Measurements from ENCODE around the gene GPAT2.
"Not testable (repeated sequence)": the region's sequence is repeated elsewhere in the genome, so short reads cannot be mapped to it uniquely, and the experiment has no call there.

The GPAT2 gene, protein sequence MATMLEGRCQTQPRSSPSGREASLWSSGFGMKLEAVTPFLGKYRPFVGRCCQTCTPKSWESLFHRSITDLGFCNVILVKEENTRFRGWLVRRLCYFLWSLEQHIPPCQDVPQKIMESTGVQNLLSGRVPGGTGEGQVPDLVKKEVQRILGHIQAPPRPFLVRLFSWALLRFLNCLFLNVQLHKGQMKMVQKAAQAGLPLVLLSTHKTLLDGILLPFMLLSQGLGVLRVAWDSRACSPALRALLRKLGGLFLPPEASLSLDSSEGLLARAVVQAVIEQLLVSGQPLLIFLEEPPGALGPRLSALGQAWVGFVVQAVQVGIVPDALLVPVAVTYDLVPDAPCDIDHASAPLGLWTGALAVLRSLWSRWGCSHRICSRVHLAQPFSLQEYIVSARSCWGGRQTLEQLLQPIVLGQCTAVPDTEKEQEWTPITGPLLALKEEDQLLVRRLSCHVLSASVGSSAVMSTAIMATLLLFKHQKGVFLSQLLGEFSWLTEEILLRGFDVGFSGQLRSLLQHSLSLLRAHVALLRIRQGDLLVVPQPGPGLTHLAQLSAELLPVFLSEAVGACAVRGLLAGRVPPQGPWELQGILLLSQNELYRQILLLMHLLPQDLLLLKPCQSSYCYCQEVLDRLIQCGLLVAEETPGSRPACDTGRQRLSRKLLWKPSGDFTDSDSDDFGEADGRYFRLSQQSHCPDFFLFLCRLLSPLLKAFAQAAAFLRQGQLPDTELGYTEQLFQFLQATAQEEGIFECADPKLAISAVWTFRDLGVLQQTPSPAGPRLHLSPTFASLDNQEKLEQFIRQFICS

DNA sequence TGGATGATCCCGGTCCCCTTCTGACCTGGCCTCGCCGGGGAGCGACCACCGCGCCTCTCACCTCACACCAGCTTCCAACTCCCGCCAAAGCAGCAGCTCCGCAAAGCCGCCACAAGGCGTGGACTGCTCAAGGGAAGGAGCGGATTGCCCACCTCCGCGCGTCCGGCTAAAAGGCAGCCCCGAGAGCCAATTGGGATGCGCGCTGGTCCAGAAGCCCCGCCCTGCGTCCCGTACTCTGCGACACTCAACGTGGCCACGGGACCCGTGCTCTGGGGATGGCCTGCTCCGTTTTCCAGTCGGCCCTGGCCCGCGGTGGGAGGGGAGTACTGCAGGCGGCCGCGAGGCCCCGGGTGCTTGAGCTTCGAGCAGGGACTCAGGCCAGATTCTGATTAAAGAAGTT lies at the start of gene GPAT2:
TSS of gene GPAT2 (minus strand) at position 125 of the 400 bp plus-strand sequence. CDS start 2,557 bp downstream, outside the sequence.
- DNase-seq: not testable (repeated sequence)

DNA sequence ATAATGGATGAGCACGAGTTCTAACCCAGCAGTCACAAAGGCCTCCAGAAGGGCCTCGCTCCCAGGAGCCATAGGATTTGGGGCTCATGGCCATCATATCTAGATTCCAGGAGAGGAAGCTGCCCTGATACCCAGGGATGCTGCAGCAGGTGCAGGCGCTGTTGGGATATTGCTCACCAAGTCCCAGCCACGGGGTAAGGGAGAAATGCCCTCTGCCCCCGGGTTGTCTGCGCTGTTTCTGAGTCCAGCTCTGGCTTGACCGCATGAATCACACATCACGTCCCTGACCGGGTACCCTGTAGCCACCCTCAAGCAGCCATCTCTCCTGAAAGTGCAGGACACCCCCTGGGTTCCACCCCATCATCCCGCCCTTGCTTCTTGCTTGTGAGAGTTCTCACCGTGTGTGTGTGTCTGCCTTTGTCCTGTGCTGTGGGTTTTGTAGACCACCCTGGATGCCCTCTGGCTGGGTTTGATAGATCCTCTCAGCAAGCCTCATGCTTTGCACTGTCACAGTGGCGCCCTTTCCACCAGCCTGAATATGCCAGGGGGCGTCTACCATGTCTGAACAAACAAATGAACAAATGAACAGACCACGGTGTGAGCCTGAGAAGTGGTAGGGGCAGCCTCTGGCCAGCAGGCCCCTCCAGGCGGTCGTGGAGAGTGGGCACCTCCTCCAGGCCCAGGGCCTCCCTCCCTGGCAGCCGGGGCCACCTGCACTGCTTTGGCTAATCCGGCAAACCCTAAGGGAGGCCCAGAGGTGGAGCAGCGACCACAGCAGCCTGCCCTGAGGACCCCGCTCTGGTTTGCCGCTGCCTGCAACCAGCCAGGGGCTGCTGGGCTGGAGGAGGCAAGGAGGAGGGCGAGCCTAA lies 49.5 kb upstream of the GPAT2 start:
- no peak for DNase-seq

DNA sequence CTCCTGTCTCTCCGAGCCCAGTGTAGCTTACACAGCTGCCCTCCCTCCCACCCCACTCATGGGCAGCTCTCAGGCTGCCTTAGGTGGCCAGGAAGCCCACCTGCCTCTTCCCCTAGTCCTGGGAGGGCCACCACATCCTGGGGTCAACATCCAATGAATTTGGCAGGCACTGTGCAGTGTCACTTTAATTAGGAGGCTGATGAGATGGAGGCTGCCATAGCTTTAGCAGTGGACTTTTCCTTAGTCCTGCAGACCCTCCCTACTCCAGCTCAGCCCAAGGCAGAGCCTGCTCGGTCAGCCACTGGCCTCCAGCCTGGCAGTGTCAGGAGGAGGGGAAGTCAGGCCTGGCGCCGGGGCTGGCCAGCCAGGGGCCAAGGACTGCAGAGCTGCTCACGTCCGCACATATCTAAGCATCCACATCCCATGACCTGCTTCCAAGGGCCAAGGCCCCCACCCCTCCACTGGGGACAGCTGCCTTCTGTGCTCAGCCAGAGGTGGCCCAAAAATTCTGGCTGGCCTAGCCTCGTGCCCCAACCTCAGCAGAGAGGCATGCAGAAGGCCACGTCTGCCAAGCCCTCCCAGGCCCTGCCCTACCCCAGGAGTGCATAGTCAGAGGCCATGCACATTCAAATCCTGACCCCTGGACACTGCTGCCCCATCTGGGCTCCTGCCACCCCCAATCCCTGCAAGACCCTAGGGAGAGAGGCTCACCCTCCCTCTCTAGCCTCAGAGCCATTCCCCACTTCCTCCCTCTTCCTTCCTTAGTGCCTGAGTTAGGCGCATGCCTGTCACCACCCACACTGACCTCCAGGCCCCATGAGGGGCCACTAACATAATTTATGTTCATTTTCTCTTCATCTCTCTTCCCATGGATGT lies 48.6 kb upstream of the GPAT2 start:
- DNase-seq: no peak

DNA sequence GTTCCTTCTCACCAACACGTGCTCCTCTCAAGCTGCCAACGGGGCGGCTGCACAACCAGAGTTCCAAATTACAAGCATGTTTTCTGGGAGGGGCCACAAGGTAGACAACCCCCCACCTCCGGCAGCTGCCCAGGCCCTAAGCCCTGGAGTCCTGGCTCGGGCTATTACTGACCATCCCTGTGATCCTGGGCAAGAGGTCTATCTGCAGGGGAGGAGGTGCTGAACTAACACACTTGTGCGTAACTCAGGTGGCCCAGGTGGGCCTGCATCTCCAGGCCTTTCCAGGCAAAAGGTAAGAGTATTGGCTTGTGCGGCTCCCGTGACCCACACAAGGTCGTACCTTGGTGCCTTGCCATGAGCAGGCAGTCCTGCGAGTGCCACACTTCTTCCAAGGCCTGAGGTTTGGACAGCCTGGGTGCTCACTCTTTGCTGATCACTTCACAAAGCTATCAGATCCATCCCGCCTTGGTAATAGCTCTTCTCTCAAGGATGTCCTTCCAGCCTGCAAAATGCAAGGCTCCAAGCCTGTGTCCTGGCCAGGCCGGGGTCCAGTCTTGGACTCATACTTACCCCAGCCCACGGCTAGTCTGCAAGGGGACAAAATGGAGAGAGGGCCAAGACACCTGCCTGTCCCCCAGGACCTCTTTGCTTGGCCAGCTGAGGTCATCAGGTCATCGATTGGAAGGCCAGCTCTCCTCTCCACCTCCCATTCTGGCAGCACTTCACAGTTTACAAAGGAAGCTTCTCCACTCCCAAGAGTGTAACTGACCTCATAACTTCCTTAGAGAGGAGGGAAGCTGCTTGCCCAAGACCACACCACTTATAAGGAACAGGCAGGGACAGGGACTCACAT lies 47.7 kb upstream of the GPAT2 start:
- DNase-seq: no peak

DNA sequence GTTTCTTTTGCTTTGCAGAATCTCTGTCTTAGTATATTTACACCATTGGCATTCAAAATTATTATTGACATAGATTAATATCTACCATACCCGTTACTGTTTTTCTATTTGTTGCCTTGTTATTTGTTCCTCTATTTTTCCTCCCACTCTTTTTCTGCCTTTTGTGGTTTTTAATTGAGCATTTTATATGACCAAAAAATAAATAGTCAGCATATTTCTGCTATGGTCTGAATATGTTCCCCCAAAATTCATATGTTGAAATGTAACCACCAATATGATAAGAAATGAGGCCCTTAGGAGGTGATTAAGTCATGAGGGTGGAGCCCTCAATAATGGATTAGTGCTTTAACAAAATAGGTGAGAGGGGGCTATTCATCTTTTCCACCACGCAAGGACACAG lies 46.3 kb upstream of the GPAT2 start:
- DNase-seq: no peak

DNA sequence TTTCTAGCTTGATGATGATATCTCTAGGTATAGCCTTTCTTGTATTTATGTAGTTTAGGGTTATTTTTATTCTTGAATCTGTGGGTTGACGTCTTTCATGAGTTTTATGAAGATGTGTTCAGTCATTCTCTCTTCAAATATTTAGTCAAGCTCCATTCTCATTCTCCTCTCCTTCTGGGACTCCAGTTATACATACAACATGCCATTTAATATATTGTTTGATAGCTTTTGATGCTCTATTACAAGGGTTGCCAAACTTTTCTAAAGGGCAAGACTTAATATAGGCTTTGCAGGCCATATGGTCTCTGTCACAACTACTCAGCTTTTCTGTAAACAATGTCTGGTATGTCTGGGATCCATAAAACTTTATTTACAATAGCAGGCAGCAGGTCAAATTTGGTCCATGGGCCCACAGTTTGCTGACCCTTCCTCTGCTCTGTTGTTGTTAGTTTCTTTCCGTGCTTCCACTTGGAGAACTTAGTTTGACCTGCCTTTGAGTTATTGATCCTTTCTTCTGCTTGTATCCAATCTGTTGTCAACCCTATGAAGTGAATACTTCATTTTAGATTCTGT lies 40.6 kb upstream of the GPAT2 start:
- DNase-seq: no peak

DNA sequence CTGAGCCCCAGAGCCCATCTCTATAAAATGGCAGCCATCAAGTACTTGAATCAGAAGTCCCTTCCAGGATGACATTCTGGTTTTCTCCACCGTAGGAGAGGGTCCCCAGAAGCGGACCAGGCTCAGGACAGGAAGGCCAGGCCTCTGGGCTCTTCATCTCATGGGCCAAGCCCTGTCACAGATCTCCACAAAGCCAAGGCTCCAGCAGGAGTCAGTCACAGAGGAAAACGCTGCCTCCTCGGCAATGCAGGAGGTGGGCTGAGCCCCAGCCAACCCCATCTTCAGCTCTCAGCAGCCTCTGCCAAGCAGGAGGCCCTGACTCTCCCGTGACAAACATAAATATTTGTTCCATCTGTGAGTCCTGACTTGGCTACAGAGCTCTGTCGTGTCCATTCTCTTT lies 39.4 kb upstream of the GPAT2 start:
- no peak for DNase-seq

DNA sequence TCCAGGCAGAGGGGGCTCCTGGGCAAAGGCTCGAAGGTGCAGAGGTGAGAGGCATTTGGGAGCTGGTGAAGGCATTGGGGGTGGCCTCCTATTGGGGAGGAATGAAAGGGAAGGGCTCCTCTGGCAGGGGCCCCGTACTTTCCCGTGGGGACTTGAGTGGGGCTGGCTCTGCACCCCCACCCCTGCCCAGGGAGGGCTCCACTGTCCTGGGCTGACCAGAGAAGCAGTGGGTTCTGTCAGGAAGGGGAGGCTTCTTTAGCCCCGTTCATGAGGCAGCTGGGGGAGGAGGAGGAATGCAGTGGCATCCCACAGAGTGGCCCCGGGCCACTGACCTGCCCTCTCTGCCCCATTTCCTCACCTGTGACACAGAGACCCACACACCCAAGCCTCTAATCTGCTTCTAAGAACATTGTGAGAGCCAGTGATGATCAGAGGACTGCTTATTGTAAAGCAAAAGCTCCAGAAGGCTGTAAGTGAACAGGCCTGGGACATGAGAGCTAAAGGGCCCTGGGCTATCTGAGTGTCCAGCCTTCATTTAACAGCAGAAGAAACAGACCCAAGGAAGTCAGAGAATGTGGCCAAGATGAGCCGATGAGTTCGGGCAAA lies 38.6 kb upstream of the GPAT2 start:
- no peak for DNase-seq

DNA sequence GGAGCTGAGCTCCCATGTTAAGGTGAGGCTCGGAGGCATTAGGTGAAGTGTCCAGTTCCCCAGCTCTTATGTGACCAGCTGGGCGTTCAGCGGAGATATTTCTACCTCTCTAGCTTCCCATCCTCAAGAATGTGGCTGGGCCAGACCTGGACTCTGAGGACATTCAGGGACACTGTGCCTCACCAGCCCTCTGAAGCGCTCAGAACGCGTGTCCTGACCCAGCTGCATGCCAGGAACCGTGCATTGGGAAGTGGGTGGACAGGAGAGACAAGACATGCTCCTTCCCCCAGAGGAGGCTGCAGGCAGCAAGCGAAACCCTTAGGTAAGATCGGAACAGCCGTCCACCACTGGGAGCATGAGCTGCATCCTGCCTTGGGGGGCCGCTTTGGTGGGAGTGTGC lies 38.0 kb upstream of the GPAT2 start:
- no peak for DNase-seq

DNA sequence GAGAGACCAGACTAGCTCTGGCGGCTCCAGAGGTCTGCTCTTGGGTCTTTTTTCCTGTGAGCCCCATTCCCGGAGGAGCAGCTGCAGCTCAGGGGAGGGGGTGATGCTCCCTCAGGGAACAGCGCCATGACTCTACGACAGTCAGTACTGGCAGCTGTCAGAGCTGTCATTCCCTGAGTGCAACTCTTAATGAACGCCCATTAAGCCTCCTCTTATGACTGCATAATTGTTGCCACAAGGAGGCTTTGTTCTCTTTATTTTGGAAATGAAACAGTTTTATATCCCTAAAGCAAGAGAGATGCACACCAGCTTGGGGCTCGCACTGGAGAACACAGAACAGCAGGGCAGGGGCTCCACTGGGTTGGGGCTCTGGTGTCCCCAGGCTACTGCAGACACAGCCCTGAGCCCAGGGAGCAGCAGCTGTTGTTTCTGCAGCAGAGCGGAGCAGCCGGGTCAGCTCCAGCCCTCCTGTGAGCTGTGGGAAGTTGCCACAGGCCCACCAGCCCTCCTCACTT lies 37.3 kb upstream of the GPAT2 start:
- not testable (repeated sequence) for DNase-seq

DNA sequence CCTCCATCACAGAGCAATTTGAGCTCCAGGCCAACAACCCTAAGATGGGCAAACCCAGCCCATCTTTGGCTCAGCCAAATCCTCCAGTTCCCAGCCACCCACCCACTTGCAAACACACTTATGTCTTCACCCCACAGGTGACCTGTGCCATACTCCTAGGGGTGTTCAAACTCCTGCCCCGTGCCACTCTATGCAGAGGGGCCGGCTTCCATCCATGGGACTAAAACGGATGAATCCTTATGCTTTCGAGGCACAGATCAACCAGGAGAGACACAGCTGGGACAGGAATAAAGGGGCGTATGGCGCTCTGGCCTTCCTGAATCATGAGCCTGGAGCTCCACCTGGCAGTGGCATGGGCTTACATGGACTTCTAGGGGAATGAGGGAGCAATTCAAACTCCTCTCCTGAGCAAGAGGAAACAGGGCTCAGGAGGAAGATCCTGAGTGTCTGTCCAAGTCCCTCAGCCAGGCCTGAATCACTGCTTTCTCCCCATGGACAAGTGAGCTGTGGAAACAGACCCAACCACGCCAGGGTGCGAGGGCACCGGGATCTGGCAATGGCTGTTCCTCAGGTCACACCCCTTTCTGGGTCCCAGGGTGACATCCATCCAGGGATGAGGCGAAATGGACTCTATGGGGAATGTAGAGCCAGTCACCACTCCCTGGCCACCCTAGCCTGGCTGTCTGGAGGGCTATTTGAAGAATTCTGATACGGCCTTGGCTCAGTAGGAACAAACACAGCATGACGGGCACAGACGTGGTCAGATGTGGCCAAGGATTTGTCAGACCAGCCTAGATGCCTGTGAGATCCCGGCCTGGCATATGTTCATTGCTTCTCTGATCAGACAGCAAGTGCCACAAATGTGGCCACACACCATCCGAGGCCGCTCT lies 36.6 kb upstream of the GPAT2 start:
- DNase-seq: not testable (repeated sequence)

DNA sequence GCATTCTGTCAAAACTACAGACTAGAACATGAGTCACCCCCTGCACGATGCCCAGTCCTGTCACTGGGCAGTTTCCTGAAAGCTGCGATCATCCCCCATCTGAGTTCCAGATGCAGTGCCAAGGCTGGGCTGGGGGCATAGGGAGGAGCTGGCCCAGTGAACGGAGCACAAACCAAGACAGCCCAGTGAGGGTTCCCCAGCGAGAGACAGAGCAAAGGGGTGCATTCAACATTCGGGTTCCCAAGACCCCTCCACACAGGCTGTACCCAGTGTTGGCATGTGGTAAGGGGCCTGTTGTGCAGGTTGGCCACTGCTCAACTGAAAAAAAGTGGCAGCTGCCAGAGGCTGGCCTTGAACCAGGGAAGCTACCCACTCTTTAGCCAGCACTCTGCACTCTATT lies 35.6 kb upstream of the GPAT2 start:
- not testable (repeated sequence) for DNase-seq

DNA sequence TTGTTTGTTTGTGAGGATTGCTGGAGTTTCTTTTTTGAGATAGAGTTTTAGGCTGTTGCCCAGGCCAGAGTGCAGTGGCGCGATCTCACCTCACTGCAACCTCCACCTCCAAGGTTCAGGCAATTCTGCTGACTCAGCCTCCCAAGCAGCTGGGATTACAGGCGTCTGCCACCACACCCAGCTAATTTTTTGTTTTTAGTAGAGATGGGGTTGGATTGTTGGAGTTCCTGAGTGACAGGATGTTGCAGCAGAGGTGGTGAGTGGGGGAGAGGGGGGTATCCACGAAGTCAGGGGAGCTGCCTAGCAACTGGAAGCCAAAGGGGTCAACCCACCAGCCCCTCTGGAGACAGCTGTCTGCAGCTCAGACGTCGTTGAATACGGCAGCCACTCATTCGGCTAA lies 35.2 kb upstream of the GPAT2 start:
- DNase-seq: not testable (repeated sequence)

DNA sequence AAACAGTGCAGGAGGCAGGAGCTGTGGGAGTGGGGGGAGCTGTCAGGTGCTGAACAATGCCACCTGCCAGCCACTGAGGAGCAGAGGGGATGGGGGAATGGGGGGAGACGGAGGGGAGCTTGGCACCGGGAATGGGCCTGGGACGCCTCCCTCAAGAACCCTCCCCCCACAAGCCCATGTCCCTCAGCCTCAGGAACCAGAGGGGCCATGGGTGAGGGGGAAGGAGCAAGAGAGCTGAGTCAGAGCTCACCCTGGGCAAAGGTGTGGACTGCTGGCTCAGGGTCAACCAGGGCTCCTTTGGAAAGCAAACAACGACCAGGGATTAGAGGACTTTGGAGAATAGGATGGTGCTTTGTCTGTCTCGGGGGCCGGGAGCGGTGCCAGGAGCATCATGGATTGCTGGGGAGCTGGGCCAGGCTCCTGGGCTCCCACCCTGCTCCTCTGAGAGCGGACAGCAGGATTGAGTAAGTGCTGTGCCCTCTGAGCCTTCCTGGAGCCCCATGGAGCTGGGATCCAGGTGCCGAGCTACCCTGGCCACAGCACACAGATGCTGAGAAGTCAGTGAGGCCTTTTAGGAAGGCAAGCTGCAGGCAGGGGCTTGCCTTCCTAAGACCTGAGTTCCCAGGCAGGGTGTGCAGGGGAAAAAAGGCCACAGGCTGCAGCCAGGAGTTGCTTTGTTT lies 33.3 kb upstream of the GPAT2 start:
- DNase-seq: not testable (repeated sequence)

DNA sequence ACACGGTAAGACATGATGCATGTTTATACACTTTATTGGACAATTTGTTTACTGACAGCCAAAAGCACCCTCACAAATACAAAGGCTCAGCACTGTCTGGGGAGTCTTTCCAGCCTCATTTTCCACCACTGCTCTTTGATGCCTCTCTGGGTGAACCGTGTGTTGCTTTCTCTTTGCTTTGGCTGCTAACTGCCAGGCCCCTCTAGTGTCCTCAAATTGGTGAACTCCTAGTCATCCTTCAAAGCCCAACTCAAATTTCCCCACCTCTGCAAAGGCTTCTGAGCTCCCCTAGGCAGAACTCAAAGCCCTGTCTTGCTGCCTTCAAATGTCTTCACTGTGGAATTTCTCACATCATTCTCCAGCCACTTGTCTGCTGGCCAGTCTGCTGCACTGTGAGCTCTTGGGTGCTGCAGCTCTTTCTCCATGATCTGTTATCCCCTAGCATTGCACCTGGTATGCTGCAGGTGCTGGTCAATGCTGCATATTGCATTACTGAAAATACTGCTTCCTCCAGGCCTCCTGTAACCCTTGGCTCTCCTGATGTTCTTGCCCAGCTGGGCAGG lies 32.5 kb upstream of the GPAT2 start:
- not testable (repeated sequence) for DNase-seq

DNA sequence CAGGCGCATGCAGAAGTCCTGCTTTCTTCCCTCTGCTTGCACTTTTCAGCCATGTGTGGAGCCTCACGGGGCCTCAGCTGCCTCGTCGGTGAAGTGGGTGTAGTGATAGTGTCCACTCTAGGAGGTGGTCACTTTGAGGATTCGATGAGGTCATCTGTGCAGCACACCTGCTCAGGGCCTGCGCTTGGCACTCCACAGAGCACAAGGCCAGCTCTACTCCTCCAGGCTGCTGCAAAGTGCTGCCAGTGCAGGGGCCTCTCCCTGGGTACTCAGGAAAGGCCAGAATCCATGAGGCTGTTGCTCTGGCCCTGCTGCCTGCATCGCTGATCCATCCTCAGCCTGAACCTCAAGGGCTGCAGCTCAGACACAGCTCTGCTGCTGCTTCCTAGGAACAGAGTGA lies 31.8 kb upstream of the GPAT2 start:
- not testable (repeated sequence) for DNase-seq

DNA sequence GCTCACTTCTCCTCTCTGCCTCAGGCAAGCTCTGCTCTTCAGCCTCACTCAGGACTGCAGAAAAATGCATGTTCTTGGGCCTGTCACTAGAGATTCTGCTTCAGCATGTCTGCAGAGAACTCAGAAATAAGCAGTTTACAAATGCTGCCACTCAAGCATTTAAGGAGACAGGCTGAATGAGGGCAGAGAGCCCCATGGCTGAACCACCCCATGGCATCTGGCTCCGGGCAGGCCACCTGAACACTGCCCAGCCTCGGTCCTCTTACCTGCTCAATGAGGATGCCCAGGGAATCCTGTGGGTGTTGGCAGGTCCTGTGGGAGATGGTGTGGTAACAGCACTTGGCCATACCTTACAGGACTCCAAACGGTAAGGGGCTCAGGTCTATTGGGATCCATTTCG lies 31.2 kb upstream of the GPAT2 start:
- not testable (repeated sequence) for DNase-seq

DNA sequence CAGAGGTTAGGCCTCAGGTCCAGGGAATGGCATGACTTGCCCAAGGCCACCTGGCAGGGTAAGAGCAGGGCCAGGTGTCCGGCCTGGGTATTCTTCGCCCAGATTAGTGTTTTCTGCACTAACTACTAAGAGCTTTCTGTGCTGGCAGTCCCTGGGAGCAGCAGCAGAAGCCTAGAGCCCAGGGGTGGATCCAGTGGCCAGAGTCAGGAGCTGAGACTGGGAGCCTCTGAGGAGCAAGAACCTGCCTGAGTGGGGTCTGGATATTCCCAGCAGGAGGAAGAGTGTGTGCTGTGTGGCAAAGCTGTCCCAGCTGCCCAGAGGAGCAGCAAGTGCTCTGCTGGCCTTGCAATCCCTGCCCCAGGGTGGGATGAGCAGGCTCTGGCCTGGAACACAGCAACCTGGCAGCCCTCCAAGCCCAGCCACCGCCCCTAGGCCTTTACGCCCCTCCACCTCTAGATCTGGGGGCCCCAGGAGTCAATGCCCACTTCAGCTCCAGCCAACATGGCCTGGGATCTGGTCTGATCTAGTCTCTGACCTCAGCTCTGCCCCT lies 30.7 kb upstream of the GPAT2 start:
- DNase-seq: no peak

Data from amniotic stem cell (primary cell).